Measurements from ENCODE around the gene MRAS. TPM values are rescaled to one million over a fixed set of nuclear protein-coding genes. Genes with fewer than 3 reads are reported as not detected.

MRAS gene
- total and polyA plus RNA-seq, 4 donors = 12.6 to 28.7 (median 22.3) TPM

GRCh38 chr3:138440596-138440995 is 92.2 kb downstream of the MRAS start:
- H3K4me3 ChIP-seq = no peak overlapping the region
- 68 to 78% methylated on average over 3 of the region's 3 CpGs for WGBS, 2 donors
- ATAC-seq (ENCODE audit: insufficient read depth, low FRiP score) = no peak
- H3K4me1 ChIP-seq (ENCODE audit: control insufficient read depth in 5 of 5, insufficient read depth in 5 of 5, low read length in 5 of 5) = peaks cover 0 to 38% (median 6%) of the 10 kb centered on the region in 5 donors
- H3K27ac ChIP-seq (ENCODE audit: low read depth in 1 of 2, low read length in 1 of 2) = peak overlapping the region in 1 of 2 donors; percentile 72
- no peak for TF ChIP-seq CTCF (IDR thresholded peaks at IDR 0.05; ENCODE audit: control extremely low read depth, extremely low read depth)
- no peaks in the 10 kb centered on the region for H3K36me3 ChIP-seq (ENCODE audit: control insufficient read depth in 4 of 4, insufficient read depth in 4 of 4, low read length in 4 of 4)
- DNase-seq = no peak
- no peaks in the 10 kb centered on the region for H3K9me3 ChIP-seq (ENCODE audit: control insufficient read depth in 4 of 4, insufficient read depth in 3 of 4, low read length in 3 of 4)
- H3K27me3 ChIP-seq (ENCODE audit: control insufficient read depth in 3 of 3, insufficient read depth in 3 of 3, low read length in 2 of 3) = peaks cover 0 to 14% (median 14%) of the 10 kb centered on the region in 3 donors
- no peak overlapping the region for H3K9ac ChIP-seq (ENCODE audit: insufficient read depth in 1 of 2, low read length in 2 of 2)

GRCh38 chr3:138441256-138441655 is 92.9 kb downstream of the MRAS start:
- H3K9me3 ChIP-seq (ENCODE audit: control insufficient read depth in 4 of 4, insufficient read depth in 3 of 4, low read length in 3 of 4) = no peaks in the 10 kb centered on the region
- no peak overlapping the region for H3K9ac ChIP-seq (ENCODE audit: insufficient read depth in 1 of 2, low read length in 2 of 2)
- WGBS, 2 donors = 85 to 97% methylated on average over 2 of the region's 2 CpGs
- no peak for ATAC-seq (ENCODE audit: insufficient read depth, low FRiP score)
- peak overlapping the region in 1 of 2 donors; percentile 72 for H3K27ac ChIP-seq (ENCODE audit: low read depth in 1 of 2, low read length in 1 of 2)
- H3K27me3 ChIP-seq (ENCODE audit: control insufficient read depth in 3 of 3, insufficient read depth in 3 of 3, low read length in 2 of 3) = peaks cover 0 to 10% (median 8%) of the 10 kb centered on the region in 3 donors
- no peaks in the 10 kb centered on the region for H3K36me3 ChIP-seq (ENCODE audit: control insufficient read depth in 4 of 4, insufficient read depth in 4 of 4, low read length in 4 of 4)
- no peak overlapping the region for H3K4me3 ChIP-seq
- H3K4me1 ChIP-seq (ENCODE audit: control insufficient read depth in 5 of 5, insufficient read depth in 5 of 5, low read length in 5 of 5) = peaks cover 0 to 38% (median 6%) of the 10 kb centered on the region in 5 donors
- no peak for DNase-seq
- no peak for TF ChIP-seq CTCF (IDR thresholded peaks at IDR 0.05; ENCODE audit: control extremely low read depth, extremely low read depth)

- Histone ChIP-seq H3K4me1 (ENCODE audit: control insufficient read depth in 5 of 5, insufficient read depth in 5 of 5, low read length in 5 of 5) (peaks cover 0 to 38% (median 6%) of the 10 kb centered on the region in 5 donors), H3K36me3 (ENCODE audit: control insufficient read depth in 4 of 4, insufficient read depth in 4 of 4, low read length in 4 of 4) (no peaks in the 10 kb centered on the region), H3K27me3 (ENCODE audit: control insufficient read depth in 3 of 3, insufficient read depth in 3 of 3, low read length in 2 of 3) (peaks cover 0 to 5% (median 4%) of the 10 kb centered on the region in 3 donors), H3K27ac (ENCODE audit: low read depth in 1 of 2, low read length in 1 of 2) (no peak overlapping the region), H3K9me3 (ENCODE audit: control insufficient read depth in 4 of 4, insufficient read depth in 3 of 4, low read length in 3 of 4) (no peaks in the 10 kb centered on the region), H3K4me3 (no peak overlapping the region), H3K9ac (ENCODE audit: insufficient read depth in 1 of 2, low read length in 2 of 2) (no peak overlapping the region)
- no peak for ATAC-seq (ENCODE audit: insufficient read depth, low FRiP score)
- 47 to 71% methylated on average over 2 of the region's 2 CpGs for WGBS, 2 donors
- TF ChIP-seq CTCF (IDR thresholded peaks at IDR 0.05; ENCODE audit: control extremely low read depth, extremely low read depth) = no peak
- no peak for DNase-seq
Observed at GRCh38 chr3:138441742-138442141, 93.4 kb downstream of the MRAS start.

GRCh38 chr3:138442433-138442832 is 94.1 kb downstream of the MRAS start:
- ATAC-seq (ENCODE audit: insufficient read depth, low FRiP score) = no peak
- no peak overlapping the region for H3K27ac ChIP-seq (ENCODE audit: low read depth in 1 of 2, low read length in 1 of 2)
- peaks cover 0 to under 1% (median 0%) of the 10 kb centered on the region in 3 donors for H3K27me3 ChIP-seq (ENCODE audit: control insufficient read depth in 3 of 3, insufficient read depth in 3 of 3, low read length in 2 of 3)

More at GRCh38 chr3:138442433-138442832, 94.1 kb downstream of the MRAS start:
- Histone ChIP-seq H3K36me3 (ENCODE audit: control insufficient read depth in 4 of 4, insufficient read depth in 4 of 4, low read length in 4 of 4) (no peaks in the 10 kb centered on the region), H3K9me3 (ENCODE audit: control insufficient read depth in 4 of 4, insufficient read depth in 3 of 4, low read length in 3 of 4) (no peaks in the 10 kb centered on the region), H3K9ac (ENCODE audit: insufficient read depth in 1 of 2, low read length in 2 of 2) (no peak overlapping the region), H3K4me3 (no peak overlapping the region), H3K4me1 (ENCODE audit: control insufficient read depth in 5 of 5, insufficient read depth in 5 of 5, low read length in 5 of 5) (peaks cover 0 to 38% (median 6%) of the 10 kb centered on the region in 5 donors)
- 66 to 73% methylated on average over 5 of the region's 5 CpGs for WGBS, 2 donors
- no peak for DNase-seq
- TF ChIP-seq CTCF (IDR thresholded peaks at IDR 0.05; ENCODE audit: control extremely low read depth, extremely low read depth) = no peak
